KMS-11 (cell line): Measurements from ENCODE around the gene ADM2.
A peak's percentile ranks its signal among the peaks of the same experiment; 100 is the strongest.

ENCODE experiments used
- H2AFZ ChIP-seq: fragments of 200-600 bp; sonication (generic); 2 replicates; pipeline ENCODE4 v1.6.1; 2016; ENCODE audit warnings: antibody characterized with exemption, mixed run types, low read depth
- H3K27ac ChIP-seq: fragments of 200-600 bp; sonication (generic); 2 replicates; pipeline ENCODE4 v1.6.1; 2016; ENCODE audit warnings: mild to moderate bottlenecking, mixed run types
- H3K27me3 ChIP-seq: fragments of 200-600 bp; sonication (generic); 2 replicates; pipeline ENCODE4 v1.6.1; 2017; ENCODE audit warnings: mild to moderate bottlenecking, low read depth, mixed run types, moderate library complexity; ENCODE audit not compliant: insufficient read depth
- H3K36me3 ChIP-seq: fragments of 200-600 bp; sonication (generic); 2 replicates; pipeline ENCODE4 v1.6.1; 2017; ENCODE audit warnings: mild to moderate bottlenecking, mixed run types; ENCODE audit not compliant: insufficient read depth
- H3K4me1 ChIP-seq: fragments of 200-600 bp; sonication (generic); 2 replicates; pipeline ENCODE4 v1.6.1; 2016; ENCODE audit warnings: mild to moderate bottlenecking, low read depth, mixed run types; ENCODE audit not compliant: poor library complexity, severe bottlenecking
- H3K4me2 ChIP-seq: fragments of 200-600 bp; sonication (generic); 2 replicates; pipeline ENCODE4 v1.7.0; 2016; ENCODE audit warnings: mild to moderate bottlenecking, mixed run types
- H3K4me3 ChIP-seq: fragments of 200-600 bp; sonication (generic); IDR thresholded peaks from 2 replicates; pipeline ENCODE4 v1.6.1; 2017; ENCODE audit warnings: low read depth, low read length, mixed read lengths; ENCODE audit not compliant: insufficient read depth
- H3K79me2 ChIP-seq: fragments of 200-600 bp; sonication (generic); 2 replicates; pipeline ENCODE4 v1.6.1; 2016; ENCODE audit warnings: low read depth, mixed run types; ENCODE audit not compliant: insufficient read depth
- H3K9ac ChIP-seq: fragments of 200-600 bp; sonication (generic); 2 replicates; pipeline ENCODE4 v1.6.1; 2016; ENCODE audit warnings: mild to moderate bottlenecking, mixed run types
- H4K20me1 ChIP-seq: fragments of 200-600 bp; sonication (generic); 2 replicates; pipeline ENCODE4 v1.6.1; 2016; ENCODE audit warnings: mild to moderate bottlenecking, mixed run types; ENCODE audit not compliant: insufficient read depth
- TF ChIP-seq, protein P1 (sequence below): fragments of 200-600 bp; sonication (generic); conservative IDR thresholded peaks from 2 replicates; pipeline ENCODE4 v1.6.1; 2017; ENCODE audit warnings: low read depth, mild to moderate bottlenecking, antibody characterized with exemption, low read length, moderate library complexity, mixed read lengths

Gene ADM2

GRCh38 chr22:50475652-50476002, 5.7 kb upstream of the ADM2 start:
- Histone ChIP-seq H2AFZ (no peak overlapping the region), H3K4me2 (peak overlapping the region; percentile 72; the same call in 1 of the 2 replicates), H4K20me1 (no peaks in the 10 kb centered on the region), H3K4me1 (peaks cover 30% of the 10 kb centered on the region), H3K4me3 (no peak overlapping the region), H3K27me3 (no peaks in the 10 kb centered on the region), H3K9ac (no peak overlapping the region), H3K79me2 (peaks cover 37% of the 10 kb centered on the region), H3K36me3 (no peaks in the 10 kb centered on the region), H3K27ac (no peak overlapping the region)
- TF ChIP-seq, protein P1, sequence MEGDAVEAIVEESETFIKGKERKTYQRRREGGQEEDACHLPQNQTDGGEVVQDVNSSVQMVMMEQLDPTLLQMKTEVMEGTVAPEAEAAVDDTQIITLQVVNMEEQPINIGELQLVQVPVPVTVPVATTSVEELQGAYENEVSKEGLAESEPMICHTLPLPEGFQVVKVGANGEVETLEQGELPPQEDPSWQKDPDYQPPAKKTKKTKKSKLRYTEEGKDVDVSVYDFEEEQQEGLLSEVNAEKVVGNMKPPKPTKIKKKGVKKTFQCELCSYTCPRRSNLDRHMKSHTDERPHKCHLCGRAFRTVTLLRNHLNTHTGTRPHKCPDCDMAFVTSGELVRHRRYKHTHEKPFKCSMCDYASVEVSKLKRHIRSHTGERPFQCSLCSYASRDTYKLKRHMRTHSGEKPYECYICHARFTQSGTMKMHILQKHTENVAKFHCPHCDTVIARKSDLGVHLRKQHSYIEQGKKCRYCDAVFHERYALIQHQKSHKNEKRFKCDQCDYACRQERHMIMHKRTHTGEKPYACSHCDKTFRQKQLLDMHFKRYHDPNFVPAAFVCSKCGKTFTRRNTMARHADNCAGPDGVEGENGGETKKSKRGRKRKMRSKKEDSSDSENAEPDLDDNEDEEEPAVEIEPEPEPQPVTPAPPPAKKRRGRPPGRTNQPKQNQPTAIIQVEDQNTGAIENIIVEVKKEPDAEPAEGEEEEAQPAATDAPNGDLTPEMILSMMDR: no peak

- no peak overlapping the region for H2AFZ ChIP-seq
- peaks cover 17% of the 10 kb centered on the region for H3K4me1 ChIP-seq
- H3K4me2 ChIP-seq: no peak overlapping the region
Observed at GRCh38 chr22:50476868-50477267, 4.5 kb upstream of the ADM2 start.

GRCh38 chr22:50477923-50478322, 3.4 kb upstream of the ADM2 start:
- Histone ChIP-seq H2AFZ (no peak overlapping the region), H3K27ac (no peak overlapping the region), H3K36me3 (no peaks in the 10 kb centered on the region), H3K4me1 (peaks cover 7% of the 10 kb centered on the region), H3K9ac (no peak overlapping the region), H3K79me2 (peaks cover 14% of the 10 kb centered on the region), H4K20me1 (no peaks in the 10 kb centered on the region), H3K27me3 (no peaks in the 10 kb centered on the region), H3K4me3 (no peak overlapping the region), H3K4me2 (no peak overlapping the region)
- TF ChIP-seq, protein P1: no peak

More at GRCh38 chr22:50476868-50477267, 4.5 kb upstream of the ADM2 start:
- no peaks in the 10 kb centered on the region for H4K20me1 ChIP-seq
- no peak overlapping the region for H3K27ac ChIP-seq
- H3K9ac ChIP-seq: no peak overlapping the region
- H3K27me3 ChIP-seq: no peaks in the 10 kb centered on the region
- peaks cover 25% of the 10 kb centered on the region for H3K79me2 ChIP-seq
- H3K36me3 ChIP-seq: no peaks in the 10 kb centered on the region
- H3K4me3 ChIP-seq: no peak overlapping the region
- TF ChIP-seq, protein P1: no peak

GRCh38 chr22:50479721-50480120, 1.6 kb upstream of the ADM2 start:
- H3K4me2 ChIP-seq: no peak overlapping the region
- no peak overlapping the region for H3K9ac ChIP-seq
- no peaks in the 10 kb centered on the region for H3K27me3 ChIP-seq
- H3K4me3 ChIP-seq: no peak overlapping the region
- no peak overlapping the region for H2AFZ ChIP-seq
- H3K4me1 ChIP-seq: no peaks in the 10 kb centered on the region
- no peak overlapping the region for H3K27ac ChIP-seq
- H4K20me1 ChIP-seq: no peaks in the 10 kb centered on the region
- H3K36me3 ChIP-seq: no peaks in the 10 kb centered on the region
- no peaks in the 10 kb centered on the region for H3K79me2 ChIP-seq
- TF ChIP-seq, protein P1: no peak

GRCh38 chr22:50481045-50481439, 301 bp upstream of the ADM2 start:
- Histone ChIP-seq H3K27ac (no peak overlapping the region), H3K4me2 (no peak overlapping the region), H4K20me1 (no peaks in the 10 kb centered on the region), H3K4me1 (no peaks in the 10 kb centered on the region), H3K79me2 (no peaks in the 10 kb centered on the region), H3K9ac (no peak overlapping the region), H3K27me3 (no peaks in the 10 kb centered on the region), H2AFZ (peak overlapping the region; percentile 42; the same call in 1 of the 2 replicates), H3K4me3 (no peak overlapping the region), H3K36me3 (no peaks in the 10 kb centered on the region)
- TF ChIP-seq, protein P1: no peak
